Stimulated activated CD4-positive, alpha-beta T cell treated with anti-CD3 and anti-CD28 coated beads, Interleukin-2, amount 100 ng/mL, for 24 hours (primary cell): ENCODE results near the gene CBLC.

Source experiments
- DNase-seq, 2 donors: peaks; one replicate each; pipeline ENCODE4 v3.0.0-alpha.2; 2020

Gene CBLC

DNA sequence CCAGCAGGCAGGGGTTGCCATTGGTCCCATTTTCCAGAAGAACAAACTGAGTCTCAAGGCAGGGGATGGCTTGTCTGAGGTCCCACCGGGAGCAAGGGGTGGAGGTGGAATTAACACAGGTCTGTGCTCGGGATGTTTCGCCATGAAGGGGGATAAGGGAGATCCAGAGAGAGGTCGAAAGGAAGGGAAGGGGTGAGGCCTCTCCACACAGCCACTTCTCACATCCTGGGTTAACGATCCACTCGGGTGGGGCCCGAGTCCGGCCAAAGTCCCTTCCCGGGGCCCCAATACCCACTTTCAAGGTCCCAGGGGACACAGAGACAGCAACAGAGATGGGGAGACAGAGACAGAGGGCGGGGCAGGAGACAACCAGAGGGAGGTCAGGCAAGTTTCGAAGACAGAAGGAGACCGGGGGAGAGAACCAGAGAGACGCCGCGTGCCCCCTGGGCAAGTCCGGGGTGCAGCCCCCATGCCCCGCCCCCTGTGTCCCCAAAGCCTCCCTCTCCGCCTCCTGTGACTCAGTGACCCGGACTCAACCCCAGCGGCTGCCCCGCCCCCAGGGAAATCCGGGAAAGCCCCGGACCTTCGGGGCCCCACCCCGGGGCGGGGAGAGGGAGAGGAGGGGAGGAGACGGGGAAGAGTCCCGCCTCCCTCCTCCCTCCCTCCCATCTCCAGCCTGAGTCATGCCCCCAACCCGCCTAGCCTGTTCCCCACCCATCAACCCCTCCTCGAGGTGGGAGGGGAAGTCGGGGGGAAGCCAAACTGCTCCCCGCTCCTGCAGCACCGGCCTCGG is 30.5 kb upstream of the CBLC start:
- DNase-seq: peak; percentile 93 to 94

DNA sequence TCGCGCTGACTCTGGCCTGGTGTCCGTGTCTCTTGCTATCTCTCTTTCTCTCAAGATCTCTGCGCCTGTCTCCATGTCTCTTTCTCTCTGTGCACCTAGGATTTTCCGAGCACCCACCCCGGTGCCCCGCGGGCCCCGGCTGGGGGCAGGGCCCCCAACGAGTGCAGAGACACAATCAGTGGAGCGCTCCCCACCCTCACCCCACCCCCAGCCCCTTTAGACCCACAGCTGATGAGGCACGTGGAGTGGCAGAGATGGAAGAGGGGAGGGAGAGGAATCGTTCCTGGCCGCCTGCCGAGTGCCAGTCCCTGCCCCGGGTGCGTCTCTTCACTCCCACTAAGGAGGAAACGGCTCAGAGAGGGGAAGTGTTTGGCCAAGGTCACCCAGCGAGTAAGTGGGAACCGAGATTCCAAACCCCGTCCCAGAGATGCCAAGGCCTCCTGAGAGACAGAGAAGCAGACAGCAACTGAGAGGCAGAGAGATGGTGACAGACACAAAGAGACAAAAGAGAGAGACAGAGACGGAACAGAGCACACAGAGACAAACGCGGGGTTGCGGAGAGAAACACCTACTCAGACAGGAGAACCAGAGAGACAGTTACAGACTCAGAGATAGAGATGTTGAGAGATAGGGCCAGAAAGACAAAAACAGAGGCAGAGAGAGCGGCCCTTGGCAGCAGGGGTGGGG is 29.8 kb upstream of the CBLC start:
- peak; percentile 42 to 43 for DNase-seq

DNA sequence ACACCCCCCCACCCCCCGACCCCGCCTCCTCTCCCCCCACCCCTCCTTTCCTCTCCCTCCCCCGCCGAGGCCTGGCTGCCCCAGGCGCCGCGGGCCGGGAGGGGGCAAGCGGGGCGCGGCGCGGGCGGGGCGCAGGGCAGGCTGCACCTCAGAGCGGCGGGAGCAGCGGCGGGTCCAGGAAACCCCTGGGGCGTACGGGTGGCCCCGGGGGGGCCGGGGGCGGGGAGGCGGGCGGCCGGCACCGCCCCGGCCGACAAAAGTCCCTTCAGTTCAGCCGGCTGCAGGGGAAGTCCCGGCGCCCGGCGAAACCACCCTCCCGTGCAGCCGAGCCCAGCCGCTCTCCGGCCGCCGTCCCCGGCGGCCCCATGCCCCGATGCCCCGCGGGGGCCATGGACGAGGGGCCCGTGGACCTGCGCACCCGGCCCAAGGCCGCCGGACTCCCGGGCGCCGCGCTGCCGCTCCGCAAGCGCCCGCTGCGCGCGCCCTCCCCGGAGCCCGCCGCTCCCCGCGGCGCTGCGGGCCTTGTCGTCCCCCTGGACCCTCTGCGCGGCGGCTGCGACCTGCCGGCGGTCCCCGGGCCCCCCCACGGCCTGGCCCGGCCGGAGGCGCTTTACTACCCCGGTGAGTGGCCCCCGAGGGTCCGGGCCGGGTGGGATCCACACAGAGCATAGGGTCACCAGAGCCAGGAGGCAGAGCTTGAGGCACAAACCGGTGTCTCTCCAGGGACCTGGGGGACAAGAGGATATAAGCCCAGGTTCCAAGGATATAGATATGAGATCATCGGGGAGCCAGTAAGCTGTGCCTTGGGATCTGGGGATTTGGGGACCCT is 29.1 kb upstream of the CBLC start, which contains the start of gene BCL3:
Gene BCL3 (plus strand): TSS at position 283 of the 829 bp plus-strand sequence. CDS start 83 bp downstream, at position 366.
- peak; percentile 60 to 75 for DNase-seq

DNA sequence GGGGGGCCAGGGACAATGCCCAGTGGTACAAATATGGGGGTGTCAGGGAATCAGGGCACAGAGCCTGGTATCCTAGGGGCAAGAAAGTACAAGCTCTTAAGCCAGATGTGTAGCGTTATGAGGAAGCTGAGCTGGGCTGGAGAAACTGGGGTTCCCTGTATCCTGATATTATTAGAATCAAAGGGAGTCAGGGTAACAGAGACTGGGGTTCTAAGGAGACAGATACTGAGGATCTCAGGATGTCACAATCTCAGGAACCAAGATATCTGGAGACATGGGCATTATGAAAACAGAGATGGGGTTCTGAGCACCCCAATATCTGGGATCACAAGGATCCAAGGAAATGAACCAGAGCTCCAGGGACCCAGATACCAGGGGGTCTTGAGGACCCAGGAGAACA is 28.4 kb upstream of the CBLC start:
- DNase-seq: no peak

DNA sequence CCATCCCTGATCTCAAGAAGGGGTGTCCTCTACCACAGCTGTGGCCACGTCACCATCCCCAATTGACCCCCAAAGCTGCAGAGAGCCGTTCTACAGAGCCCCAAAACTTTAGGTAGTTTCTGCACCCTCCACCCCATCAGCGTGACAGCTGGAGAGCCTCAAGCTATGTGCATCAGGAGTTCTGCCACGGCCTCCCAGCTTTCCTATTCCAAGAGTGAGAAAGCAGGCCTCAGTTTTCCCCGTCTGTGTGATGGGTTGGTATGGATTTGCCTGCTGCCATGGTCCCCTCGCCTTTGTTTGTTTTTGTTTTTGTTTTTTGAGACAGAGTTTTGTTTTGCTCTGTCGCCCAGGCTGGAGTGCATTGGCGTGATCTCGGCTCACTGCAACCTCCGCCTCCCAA is 27.7 kb upstream of the CBLC start:
- DNase-seq: no peak

DNA sequence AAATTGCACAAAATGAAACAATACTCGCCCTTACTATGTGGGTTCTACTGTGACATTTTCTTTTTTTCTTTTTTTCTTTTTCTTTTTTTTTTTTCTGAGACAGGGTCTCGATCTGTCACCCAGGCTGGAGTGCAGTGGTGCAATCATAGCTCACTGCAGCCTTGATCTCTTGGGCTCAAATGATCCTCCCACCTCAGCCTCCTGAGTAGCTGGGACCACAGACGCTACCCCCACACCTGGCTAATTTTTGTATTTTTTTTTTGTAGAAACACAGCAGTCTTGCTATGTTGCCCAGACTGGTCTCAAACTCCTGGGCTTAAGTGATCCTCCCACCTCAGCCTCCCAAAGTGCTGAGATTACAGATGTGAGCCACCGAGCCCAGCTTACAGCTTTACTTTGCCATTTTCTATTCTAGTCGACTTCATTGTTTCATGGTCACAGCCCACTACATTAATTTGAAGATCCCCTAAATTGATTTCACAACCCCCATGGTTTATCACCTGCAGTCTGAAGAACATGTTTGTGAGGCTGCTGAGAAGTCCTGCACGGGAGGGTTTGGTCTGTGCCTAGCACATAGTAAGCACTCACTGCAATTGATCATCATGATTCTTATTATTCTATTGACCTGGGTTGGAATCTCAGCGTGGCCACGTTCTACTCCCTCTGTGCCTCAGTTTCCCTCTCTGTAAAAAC is 25.4 kb upstream of the CBLC start:
- DNase-seq: no peak

DNA sequence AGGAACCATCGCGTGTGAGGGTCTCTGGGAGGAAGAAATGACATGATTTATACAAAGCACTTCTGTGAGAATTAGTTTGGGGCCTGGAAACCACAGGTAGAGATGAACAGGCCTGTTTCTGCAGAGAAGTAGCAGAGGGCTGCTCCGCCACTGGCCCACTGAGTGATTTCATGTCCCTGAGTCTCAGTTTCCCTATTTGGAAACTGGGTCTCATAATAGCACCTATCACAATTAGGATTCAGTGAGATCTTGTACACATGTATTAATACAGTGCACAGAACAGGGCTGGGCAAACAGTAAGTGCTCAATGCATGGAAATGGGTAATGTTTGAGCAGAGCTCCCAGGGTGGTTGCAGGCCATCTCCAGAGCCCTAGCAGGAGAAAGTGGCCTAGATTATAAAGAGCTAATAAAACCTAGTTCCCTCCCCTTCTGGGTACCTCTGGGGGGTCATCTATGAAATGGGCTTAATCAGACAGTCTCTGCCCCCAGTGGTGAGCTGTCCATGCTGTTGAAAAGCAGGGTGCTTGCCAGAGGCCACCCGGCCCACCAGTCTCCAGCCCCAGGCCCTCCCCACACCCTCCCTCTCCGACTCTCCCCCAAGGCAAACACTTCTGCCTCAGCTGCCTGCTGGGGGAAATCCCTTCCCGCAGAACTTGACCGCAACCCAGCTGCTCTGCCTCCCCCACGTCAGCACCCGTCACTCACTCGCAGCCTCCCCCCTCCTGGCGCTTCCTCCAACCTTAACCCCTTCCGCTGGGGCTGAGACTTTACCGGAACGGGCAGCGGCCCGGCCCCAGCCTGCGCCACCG is 24.7 kb upstream of the CBLC start:
- peak; percentile 93 to 94 for DNase-seq

DNA sequence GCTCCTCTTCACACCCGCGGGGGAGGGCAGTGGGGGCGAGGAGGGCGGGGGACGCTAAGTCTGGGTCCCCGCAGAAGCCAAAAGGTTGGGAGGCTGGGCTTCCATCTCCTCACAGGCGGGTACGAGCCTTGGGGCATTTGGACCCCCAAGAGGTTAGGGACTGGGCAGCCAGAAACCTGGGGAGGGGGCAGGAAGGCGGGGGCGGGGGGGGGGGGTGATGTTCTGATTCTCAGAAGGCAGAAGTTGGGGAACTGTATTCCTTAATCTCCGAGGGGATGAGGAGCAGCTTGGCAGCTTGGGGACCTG is 24.1 kb upstream of the CBLC start:
- DNase-seq: no peak

DNA sequence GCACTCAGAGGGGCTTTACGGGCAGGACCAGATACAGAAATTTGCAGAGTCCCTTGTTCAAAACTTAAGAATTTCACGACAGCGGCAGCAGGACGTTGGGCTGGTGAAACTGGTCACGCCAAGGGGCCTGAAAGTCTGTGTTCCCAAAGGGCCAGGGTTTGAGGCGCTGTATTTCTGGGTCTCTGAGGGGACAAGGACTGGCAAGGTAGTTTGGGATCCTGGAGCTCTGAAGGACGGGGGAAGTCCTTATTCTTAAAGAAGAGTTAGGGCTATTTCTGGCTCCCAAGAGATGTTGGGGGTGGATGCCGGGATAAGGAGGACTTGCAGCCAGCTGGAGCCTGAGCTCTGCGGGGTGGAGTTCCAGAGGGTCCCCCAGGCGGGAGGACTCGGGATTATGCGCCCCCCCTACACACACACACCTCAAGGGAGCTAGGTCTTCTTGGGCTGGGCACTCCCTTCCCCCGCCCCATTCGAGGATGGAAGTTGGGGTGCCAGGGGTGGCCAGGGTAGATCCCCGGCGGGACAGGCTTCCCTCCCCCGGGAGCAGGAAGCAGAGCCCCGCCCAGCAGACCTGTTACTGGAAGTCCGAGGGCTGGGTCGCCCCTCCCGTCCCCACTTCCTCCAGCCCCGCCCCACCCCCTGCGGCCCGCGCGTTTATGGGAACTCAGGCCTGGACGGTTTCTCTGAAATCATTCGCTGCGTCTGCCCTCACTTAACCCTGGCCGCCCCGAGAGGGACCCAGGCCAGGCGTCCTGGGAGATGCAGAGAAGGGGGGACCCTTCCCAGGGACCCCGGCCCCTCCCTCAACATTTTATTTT is 23.5 kb upstream of the CBLC start:
- peak; percentile 73 to 91 for DNase-seq

DNA sequence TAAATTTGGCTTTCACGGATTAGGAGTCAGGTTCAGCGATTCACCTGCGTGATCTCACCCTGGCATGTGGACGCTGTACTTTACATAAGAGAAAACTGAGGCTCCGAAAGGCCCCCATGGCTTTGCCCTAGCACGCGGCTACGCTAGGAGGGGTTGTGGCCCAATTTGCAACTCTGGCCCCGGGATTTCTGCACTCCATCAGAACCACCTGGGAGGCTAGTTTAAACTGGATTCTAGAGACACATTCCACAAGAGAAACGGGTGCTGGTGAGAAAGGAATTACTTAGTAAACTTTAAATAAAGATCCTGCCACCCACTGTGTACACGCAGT is 23.0 kb upstream of the CBLC start:
- DNase-seq: no peak

DNA sequence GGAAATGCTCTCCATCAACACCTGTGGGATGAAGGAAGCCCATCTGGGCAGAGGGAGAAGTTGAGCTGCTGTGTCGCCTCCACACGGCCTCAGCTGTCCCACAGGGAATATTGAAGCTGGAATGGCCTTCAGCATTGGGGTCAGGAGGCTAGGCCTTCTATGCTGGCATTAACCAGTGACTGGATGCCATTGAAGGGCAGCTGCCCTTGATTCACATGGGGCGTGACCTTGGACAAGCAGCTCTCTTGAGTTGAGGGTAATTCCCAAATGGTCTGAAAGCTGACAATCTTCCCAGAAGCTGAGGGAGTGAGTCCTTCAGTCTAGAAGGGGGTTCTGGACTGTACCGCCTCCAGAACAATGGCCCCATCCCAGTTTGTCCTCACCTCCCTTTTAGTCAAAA is 22.5 kb upstream of the CBLC start:
- DNase-seq: no peak

DNA sequence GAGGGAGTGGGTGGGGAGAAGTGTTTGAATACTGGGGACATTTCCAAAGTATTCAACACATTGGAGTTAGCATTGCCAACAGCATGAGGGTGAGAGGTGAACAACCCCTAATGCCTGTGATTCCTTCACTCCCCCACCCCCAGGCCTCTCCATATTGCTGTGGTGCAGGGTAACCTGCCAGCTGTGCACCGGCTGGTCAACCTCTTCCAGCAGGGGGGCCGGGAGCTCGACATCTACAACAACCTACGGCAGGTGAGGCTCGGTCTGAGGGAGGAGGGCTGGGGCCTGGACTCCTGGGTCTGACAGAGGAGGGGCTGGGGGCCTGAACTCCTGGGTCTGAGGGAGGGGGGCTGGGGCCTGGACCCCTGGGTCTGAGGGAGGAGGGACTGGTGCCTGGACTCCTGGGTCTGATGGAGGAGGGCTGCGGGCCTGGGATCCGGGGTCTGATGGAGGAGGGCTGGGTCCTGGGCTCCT is 21.6 kb upstream of the CBLC start:
- no peak for DNase-seq

DNA sequence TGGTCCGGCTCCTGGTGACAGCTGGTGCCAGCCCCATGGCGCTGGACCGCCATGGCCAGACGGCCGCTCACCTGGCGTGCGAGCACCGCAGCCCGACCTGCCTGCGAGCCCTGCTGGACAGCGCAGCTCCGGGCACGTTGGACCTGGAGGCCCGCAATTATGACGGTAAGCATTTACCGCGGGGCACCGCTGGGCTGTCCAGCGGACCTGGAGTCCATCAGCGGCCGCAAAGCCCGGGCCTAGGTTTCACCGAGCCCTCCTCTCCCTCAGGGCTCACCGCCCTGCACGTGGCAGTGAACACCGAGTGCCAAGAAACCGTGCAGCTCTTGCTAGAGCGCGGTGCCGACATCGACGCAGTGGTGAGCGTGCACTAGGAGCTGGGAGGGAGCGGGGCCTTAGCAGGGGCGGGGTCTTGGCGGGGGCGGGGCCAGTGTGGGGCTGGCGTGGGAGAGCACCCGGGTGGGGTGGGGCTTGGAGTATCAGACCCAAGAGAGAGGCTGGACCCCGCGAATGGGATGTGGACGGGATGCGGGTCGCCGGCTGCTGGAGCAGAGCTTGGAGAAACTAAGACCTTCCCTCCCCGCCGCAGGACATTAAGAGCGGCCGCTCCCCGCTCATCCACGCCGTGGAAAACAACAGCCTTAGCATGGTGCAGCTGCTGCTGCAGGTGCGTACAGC is 20.5 kb upstream of the CBLC start:
- no peak for DNase-seq

DNA sequence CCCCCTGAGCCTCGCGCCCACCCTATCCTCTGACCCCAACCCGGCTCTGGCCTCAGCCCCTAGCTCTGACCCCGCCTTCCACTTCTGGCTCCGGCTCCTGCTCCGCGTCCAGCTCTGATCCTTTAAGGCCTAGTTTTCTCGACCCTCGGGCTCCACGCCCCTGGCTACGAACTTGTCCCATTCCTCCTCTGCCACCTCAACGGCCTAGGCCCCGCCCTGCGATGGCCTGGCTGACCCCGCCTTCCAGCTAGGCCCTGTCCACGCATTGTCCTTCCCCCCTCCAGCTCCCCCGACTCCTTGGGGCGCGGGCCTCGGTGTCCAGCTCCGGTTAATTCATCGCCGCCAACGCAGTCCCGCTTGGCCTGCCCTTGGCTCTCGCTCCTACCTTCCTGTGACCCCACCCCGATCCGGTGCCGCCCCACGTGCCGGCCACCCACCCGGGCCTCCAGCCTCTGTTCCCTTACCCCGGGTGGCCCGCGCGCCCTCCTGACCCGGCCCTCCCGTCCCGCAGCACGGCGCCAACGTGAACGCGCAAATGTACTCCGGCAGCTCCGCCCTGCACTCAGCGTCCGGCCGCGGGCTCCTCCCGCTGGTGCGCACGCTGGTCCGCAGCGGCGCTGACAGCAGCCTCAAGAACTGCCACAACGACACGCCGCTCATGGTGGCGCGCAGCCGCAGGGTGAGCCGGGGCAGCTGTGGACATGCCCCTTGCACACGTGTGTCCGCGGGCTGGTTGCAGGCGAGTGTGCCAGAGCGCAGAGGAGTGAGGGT is 19.8 kb upstream of the CBLC start:
- DNase-seq: no peak

DNA sequence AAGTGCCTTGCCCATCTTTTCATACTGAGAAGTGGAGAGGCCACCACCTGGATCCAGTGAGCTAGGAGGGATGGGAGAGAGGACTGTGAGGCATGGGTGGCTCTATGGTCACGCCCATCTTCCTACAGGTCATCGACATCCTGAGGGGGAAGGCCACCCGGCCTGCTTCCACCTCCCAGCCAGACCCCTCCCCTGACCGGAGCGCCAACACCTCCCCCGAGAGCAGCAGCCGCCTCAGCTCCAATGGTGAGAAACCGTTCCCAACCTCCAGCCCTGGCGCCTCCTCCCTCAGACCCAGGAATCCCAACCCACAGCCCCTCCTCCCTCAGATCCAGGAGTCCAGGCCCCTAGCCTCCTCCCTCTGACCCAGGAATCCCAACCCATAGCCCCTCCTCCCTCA is 19.1 kb upstream of the CBLC start:
- DNase-seq: no peak

DNA sequence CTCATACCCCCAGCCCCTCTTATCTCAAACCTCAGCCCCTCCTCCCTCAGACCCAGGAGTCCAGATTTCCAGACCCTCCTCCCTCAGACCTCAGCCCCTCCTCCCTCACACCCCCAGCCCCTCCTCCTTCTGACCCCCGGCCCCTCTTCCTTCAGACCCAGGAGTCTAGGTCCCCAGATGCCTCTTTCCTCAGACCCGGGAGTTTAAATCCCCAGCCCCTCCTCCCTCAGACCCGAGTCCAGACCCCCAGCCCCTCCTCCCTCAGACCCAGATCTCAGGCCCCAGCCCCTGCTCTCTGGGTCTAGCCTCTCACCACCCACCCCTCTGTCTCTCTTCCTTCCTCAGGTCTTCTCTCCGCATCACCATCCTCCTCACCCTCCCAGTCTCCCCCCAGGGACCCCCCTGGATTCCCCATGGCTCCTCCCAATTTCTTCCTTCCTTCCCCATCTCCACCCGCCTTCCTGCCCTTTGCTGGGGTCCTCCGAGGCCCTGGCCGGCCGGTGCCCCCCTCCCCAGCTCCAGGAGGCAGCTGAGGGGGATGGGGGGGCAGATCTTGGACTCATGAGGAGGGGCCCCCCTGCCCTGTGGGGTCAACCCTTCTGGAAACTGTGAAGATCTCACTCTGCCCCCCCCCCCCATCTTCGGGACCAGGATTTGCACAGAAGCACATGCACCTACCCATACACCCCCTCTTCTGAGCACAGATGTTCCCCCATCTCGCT is 18.4 kb upstream of the CBLC start:
- no peak for DNase-seq

DNA sequence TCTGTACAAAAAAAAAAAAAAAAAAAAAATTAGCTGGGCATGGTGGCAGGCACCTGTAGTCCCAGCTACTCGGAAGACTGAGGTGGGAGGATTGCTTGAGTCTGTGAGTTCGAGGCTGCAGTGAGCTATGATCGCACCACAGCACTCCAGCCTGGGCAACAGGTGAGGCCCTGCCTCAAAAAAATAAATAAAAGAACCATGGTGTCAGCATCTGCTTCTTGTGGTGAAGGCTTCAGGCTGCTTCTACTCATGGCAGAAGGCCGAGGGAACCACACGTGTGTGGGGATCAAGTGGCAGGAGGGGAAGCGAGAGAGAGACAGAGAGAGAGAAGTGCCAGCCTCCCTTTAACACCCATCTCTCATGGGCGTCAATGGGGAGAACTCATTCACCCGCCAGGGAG is 15.7 kb upstream of the CBLC start:
- no peak for DNase-seq

DNA sequence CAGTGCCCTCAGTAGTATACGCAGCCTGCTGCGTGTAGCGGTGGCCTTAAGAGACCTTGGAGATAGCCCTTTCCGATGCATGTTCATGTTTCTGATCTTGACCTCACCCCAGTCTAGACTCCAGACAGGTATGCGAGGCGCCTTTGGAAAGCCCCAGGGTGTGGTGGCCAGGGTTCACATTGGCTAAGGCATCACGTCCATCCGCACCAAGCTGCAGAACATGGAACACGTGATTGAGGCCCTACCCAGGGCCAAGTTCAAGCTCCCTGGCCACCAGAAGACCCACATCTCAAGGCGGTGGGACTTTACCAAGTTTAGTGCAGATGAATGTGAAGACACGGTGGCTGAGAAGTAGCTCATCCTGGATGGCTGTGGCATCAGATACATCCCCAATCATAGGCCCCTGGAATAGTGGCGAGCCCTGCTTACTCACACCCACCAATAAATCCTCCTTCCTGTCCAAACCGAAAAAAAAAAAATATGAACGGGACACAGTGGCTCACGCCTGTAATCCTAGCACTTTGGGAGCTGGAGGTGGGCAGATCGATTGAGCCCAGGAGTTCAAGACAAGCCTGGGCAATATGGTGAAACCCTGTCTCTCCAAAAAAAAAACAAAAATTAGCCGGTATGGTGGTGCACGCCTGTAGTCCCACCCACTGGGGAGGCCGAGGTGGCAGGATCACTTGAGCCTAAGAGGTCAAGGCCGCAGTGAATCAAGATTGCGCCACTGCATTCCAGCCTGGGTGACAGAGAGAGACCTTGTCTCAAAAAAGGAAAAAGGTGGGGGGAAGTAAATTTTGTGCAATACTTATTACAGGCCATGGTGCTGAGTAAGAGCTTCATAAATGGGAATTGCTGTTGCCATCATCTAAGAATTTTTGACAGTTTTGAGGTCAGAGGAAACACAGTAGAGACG is 12.4 kb upstream of the CBLC start:
- no peak for DNase-seq
